ENCODE measurements around the gene CDCA4.

Gene CDCA4

GRCh38 chr14:105020815-105021655 is at the start of gene CDCA4:
CDCA4 (minus strand) TSS chr14:105021083; CDS start chr14:105011929, 9,154 bp downstream.
- TF ChIP-seq TAF1 (IDR thresholded peaks at IDR 0.05; ENCODE audit: low read depth) (peak; percentile 87), YY1 (IDR thresholded peaks at IDR 0.05; ENCODE audit: low read depth) (no peak), MAX (IDR thresholded peaks at IDR 0.05) (peak; percentile 85; the same call in 1 of the 2 replicates), FOXM1 (IDR thresholded peaks at IDR 0.05; ENCODE audit: borderline replicate concordance, low read depth) (peak; percentile 23; the same call in 1 of the 2 replicates), EGR1 (IDR thresholded peaks at IDR 0.05) (peak; percentile 77), RAD21 (IDR thresholded peaks at IDR 0.05; ENCODE audit: low read depth) (no peak), CREB1 (IDR thresholded peaks at IDR 0.05; ENCODE audit: low read depth) (no peak), NFIC (IDR thresholded peaks at IDR 0.05) (peak; percentile 4; the same call in 1 of the 2 replicates)
- TF ChIP-seq, protein P1, sequence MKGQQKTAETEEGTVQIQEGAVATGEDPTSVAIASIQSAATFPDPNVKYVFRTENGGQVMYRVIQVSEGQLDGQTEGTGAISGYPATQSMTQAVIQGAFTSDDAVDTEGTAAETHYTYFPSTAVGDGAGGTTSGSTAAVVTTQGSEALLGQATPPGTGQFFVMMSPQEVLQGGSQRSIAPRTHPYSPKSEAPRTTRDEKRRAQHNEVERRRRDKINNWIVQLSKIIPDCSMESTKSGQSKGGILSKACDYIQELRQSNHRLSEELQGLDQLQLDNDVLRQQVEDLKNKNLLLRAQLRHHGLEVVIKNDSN (IDR thresholded peaks at IDR 0.05), result peak; percentile 95

GRCh38 chr14:105069871-105070759 is 49.2 kb upstream of the CDCA4 start:
- no peak for TF ChIP-seq NFIC (IDR thresholded peaks at IDR 0.05)
- TF ChIP-seq CREB1 (IDR thresholded peaks at IDR 0.05; ENCODE audit: low read depth), result no peak
- no peak for TF ChIP-seq REST (IDR thresholded peaks at IDR 0.05; ENCODE audit: low read depth)
- no peak for TF ChIP-seq FOXM1 (IDR thresholded peaks at IDR 0.05; ENCODE audit: borderline replicate concordance, low read depth)
- TF ChIP-seq MAX (IDR thresholded peaks at IDR 0.05), result no peak
- no peak for TF ChIP-seq TEAD4 (IDR thresholded peaks at IDR 0.05)
- TF ChIP-seq EGR1 (IDR thresholded peaks at IDR 0.05), result no peak
- TF ChIP-seq EP300 (IDR thresholded peaks at IDR 0.05; ENCODE audit: borderline replicate concordance), result no peak
- no peak for TF ChIP-seq TAF1 (IDR thresholded peaks at IDR 0.05; ENCODE audit: low read depth)
- TF ChIP-seq, protein P1 (IDR thresholded peaks at IDR 0.05), result no peak
- no peak for TF ChIP-seq CEBPB (IDR thresholded peaks at IDR 0.05)
- TF ChIP-seq RAD21 (IDR thresholded peaks at IDR 0.05; ENCODE audit: low read depth), result no peak
- no peak for TF ChIP-seq YY1 (IDR thresholded peaks at IDR 0.05; ENCODE audit: low read depth)
- TF ChIP-seq TCF12 (IDR thresholded peaks at IDR 0.05; ENCODE audit: low read depth), result no peak

GRCh38 chr14:105069522-105069870 is 48.6 kb upstream of the CDCA4 start:
- TF ChIP-seq TEAD4 (IDR thresholded peaks at IDR 0.05) (no peak), EP300 (IDR thresholded peaks at IDR 0.05; ENCODE audit: borderline replicate concordance) (no peak), MAX (IDR thresholded peaks at IDR 0.05) (no peak), REST (IDR thresholded peaks at IDR 0.05; ENCODE audit: low read depth) (no peak), ZBTB7A (IDR thresholded peaks at IDR 0.05; ENCODE audit: low read depth) (no peak), TCF12 (IDR thresholded peaks at IDR 0.05; ENCODE audit: low read depth) (no peak), YY1 (IDR thresholded peaks at IDR 0.05; ENCODE audit: low read depth) (no peak), NFIC (IDR thresholded peaks at IDR 0.05) (no peak), CEBPB (IDR thresholded peaks at IDR 0.05) (no peak), CREB1 (IDR thresholded peaks at IDR 0.05; ENCODE audit: low read depth) (no peak), FOXM1 (IDR thresholded peaks at IDR 0.05; ENCODE audit: borderline replicate concordance, low read depth) (no peak), RAD21 (IDR thresholded peaks at IDR 0.05; ENCODE audit: low read depth) (no peak), TAF1 (IDR thresholded peaks at IDR 0.05; ENCODE audit: low read depth) (no peak), EGR1 (IDR thresholded peaks at IDR 0.05) (no peak)
- TF ChIP-seq, protein P1 (IDR thresholded peaks at IDR 0.05), result no peak

DNA sequence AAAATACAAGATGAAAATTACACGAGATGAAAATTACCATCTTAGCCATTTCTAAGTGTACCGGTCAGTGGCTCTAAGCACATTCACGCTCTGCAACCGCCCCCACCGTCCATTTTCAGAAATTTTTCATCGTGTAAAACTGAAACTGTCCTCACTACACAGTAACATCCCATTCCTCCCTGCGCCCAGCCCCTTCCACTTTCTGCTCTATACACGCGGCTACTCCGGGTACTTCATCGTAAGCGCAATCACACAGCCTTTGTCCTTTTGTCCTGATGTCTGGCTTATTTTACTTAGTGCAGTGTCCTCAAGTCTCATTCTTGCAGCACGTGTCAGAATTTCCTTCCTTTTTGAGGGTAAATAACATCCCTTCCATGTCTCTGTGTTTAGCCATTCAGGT is 47.9 kb upstream of the CDCA4 start:
- TF ChIP-seq CEBPB (IDR thresholded peaks at IDR 0.05) (no peak), EGR1 (IDR thresholded peaks at IDR 0.05) (no peak), REST (IDR thresholded peaks at IDR 0.05; ENCODE audit: low read depth) (no peak), CREB1 (IDR thresholded peaks at IDR 0.05; ENCODE audit: low read depth) (no peak), FOXM1 (IDR thresholded peaks at IDR 0.05; ENCODE audit: borderline replicate concordance, low read depth) (no peak), TEAD4 (IDR thresholded peaks at IDR 0.05) (no peak), ZBTB7A (IDR thresholded peaks at IDR 0.05; ENCODE audit: low read depth) (no peak), YY1 (IDR thresholded peaks at IDR 0.05; ENCODE audit: low read depth) (no peak), NFIC (IDR thresholded peaks at IDR 0.05) (no peak), EP300 (IDR thresholded peaks at IDR 0.05; ENCODE audit: borderline replicate concordance) (no peak), TCF12 (IDR thresholded peaks at IDR 0.05; ENCODE audit: low read depth) (no peak), TAF1 (IDR thresholded peaks at IDR 0.05; ENCODE audit: low read depth) (no peak), RAD21 (IDR thresholded peaks at IDR 0.05; ENCODE audit: low read depth) (no peak), MAX (IDR thresholded peaks at IDR 0.05) (no peak)
- TF ChIP-seq, protein P1 (IDR thresholded peaks at IDR 0.05), result no peak
